Measurements from ENCODE around the gene PHC2.

DNA sequence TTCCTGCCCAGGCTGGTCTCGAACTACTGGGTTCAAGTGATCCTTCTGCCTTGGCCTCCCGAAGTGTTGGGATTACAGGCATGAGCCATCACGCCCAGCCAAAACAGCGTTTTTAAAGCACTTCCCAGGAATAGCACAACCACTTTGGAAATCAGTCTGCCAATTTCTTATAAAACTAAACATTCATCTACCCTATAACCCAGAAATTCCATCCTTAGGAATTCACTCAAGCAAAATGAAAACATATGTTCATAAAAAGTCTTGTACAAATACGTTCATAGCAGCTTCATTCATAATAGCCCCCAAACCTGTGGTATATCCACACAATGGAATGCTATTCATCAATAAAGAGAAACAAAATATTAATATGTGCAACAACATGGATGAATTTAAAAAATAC lies 36.1 kb downstream of the PHC2 start:
- TF ChIP-seq, protein P1, sequence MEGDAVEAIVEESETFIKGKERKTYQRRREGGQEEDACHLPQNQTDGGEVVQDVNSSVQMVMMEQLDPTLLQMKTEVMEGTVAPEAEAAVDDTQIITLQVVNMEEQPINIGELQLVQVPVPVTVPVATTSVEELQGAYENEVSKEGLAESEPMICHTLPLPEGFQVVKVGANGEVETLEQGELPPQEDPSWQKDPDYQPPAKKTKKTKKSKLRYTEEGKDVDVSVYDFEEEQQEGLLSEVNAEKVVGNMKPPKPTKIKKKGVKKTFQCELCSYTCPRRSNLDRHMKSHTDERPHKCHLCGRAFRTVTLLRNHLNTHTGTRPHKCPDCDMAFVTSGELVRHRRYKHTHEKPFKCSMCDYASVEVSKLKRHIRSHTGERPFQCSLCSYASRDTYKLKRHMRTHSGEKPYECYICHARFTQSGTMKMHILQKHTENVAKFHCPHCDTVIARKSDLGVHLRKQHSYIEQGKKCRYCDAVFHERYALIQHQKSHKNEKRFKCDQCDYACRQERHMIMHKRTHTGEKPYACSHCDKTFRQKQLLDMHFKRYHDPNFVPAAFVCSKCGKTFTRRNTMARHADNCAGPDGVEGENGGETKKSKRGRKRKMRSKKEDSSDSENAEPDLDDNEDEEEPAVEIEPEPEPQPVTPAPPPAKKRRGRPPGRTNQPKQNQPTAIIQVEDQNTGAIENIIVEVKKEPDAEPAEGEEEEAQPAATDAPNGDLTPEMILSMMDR (IDR thresholded peaks at IDR 0.05) = no peak
- TF ChIP-seq EZH2 (IDR thresholded peaks at IDR 0.05) (no peak), EZH2phosphoT487 (IDR thresholded peaks at IDR 0.05) (no peak)
